Smooth muscle cell (in vitro differentiated cells): ENCODE data around the gene IGFBP7. TPM values are rescaled to one million over a fixed set of nuclear protein-coding genes. Genes with fewer than 3 reads are reported as not detected.

Experiments used
- DNase-seq: peaks from one replicate; lab custom pipeline; 2025; ENCODE audit not compliant: unreplicated experiment; lab: John Stamatoyannopoulos, UW
- H2AFZ ChIP-seq: fragments of 200-600 bp; sonication (generic); 2 replicates; pipeline ENCODE4 v1.6.0; 2016; ENCODE audit warnings: antibody characterized with exemption, low read depth, mild to moderate bottlenecking
- H3F3A ChIP-seq: fragments of 200-600 bp; sonication (generic); 2 replicates; pipeline ENCODE4 v1.6.0; 2017; ENCODE audit warnings: antibody characterized with exemption, low read depth
- H3K27ac ChIP-seq: fragments of 200-600 bp; sonication (generic); 2 replicates; pipeline ENCODE4 v1.5.1; 2016; ENCODE audit warnings: low read depth, mild to moderate bottlenecking
- H3K27me3 ChIP-seq: fragments of 200-600 bp; sonication (generic); 2 replicates; pipeline ENCODE4 v1.6.1; 2016; ENCODE audit warnings: low read depth, mild to moderate bottlenecking
- H3K36me3 ChIP-seq: fragments of 200-600 bp; sonication (generic); 2 replicates; pipeline ENCODE4 v1.5.1; 2016; ENCODE audit warnings: low read depth
- H3K4me1 ChIP-seq: fragments of 200-600 bp; sonication (generic); 2 replicates; pipeline ENCODE4 v1.5.1; 2016; ENCODE audit warnings: low read depth
- H3K4me2 ChIP-seq: fragments of 200-600 bp; sonication (generic); 2 replicates; pipeline ENCODE4 v1.6.0; 2016; ENCODE audit warnings: mild to moderate bottlenecking
- H3K4me3 ChIP-seq: fragments of 200-600 bp; sonication (generic); 2 replicates; pipeline ENCODE4 v1.5.1; 2016; ENCODE audit warnings: mild to moderate bottlenecking
- H3K79me2 ChIP-seq: fragments of 200-600 bp; sonication (generic); 2 replicates; pipeline ENCODE4 v1.6.0; 2016; ENCODE audit warnings: low read depth, mild to moderate bottlenecking
- H3K9ac ChIP-seq: fragments of 200-600 bp; sonication (generic); 2 replicates; pipeline ENCODE4 v1.6.0; 2016; ENCODE audit warnings: low read depth
- H3K9me3 ChIP-seq: fragments of 200-600 bp; sonication (generic); replicated peaks from 2 replicates; pipeline ENCODE4 v1.5.1; 2016; ENCODE audit warnings: low read depth
- H4K20me1 ChIP-seq: fragments of 200-600 bp; sonication (generic); 2 replicates; pipeline ENCODE4 v1.6.0; 2016; ENCODE audit warnings: low read depth
- WGBS: methylation state at CpG from one replicate; pipeline ENCODE4 v1.1.7; 2016; ENCODE audit warnings: low lambda C conversion rate; 5-methylcytosine and 5-hydroxymethylcytosine counted together
- polyA plus RNA-seq: library from polyadenylated mRNA; unstranded; fragments of >200 nt; fragmentation: Nextera tagmentation; extraction: Ambion mirVana; gene quantifications from 2 replicates; pipeline ENCODE4 v1.2.1, GENCODE V29; 2016
- total RNA-seq: library from RNA; depleted of rRNA; stranded (reverse); fragments of >200 nt; gene quantifications from 2 replicates; pipeline ENCODE4 v1.2.3, GENCODE V29; 2014
- TF ChIP-seq, protein P1 (sequence below): fragments of 200-600 bp; sonication (generic); IDR thresholded peaks from 2 replicates; pipeline ENCODE4 v1.5.1; 2017; ENCODE audit warnings: borderline replicate concordance, mild to moderate bottlenecking, antibody characterized with exemption; ENCODE audit not compliant: insufficient read depth, poor library complexity, severe bottlenecking

Gene IGFBP7
- total and polyA plus RNA-seq, 2 experiments from 2014 or later, result 998 to 1,684 TPM

DNA sequence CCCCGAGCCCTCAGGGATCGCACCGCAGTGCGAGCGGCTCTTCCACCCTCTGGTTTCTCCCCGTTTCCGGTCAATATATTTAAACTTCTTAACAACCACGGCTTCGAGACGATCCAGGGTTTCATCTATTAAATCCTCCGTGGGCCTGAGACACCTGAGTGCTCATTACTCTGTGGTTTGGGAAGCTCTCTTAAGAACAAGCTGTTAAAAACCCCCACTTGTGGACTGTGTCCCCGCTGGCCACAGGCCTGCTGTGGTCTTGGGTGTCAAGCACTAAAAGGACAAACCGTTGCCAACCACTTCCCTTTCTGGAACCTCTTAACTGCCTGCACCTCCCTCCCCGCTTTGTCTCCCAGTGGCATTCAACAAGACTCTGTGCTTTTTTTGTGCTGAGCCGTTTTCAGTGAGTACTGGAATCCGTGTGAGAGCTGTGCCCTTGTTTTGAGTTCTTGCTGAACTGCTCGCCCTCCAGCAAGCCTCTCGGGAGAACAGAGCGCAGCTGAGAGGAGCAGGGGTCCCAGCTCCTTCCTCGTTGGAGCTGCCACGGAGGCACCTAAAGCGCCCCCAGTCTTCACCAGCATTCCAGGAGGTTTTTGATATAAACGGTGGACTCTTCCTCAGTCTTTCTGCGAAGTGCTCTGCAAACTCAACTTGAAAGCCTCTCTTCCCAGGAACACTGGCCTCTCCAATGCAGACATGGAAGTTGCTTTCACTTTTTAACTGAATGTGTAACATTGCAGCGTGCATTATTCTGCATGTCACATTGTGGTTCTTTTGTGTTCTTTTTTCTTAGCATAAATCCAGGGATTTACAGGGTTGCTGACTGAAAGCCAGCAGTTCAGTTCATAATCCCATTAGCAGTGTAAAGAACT is 691 bp upstream of the IGFBP7 start:
- Histone ChIP-seq H3K36me3 (no peaks in the 10 kb centered on the region), H3K9me3 (no peaks in the 10 kb centered on the region), H3K9ac (peak overlapping the region; percentile 86), H3K27ac (peak overlapping the region; percentile 94), H3F3A (peaks cover 21% of the 10 kb centered on the region), H3K27me3 (no peaks in the 10 kb centered on the region), H3K4me1 (peaks cover 19% of the 10 kb centered on the region), H3K4me3 (peak overlapping the region; percentile 77), H4K20me1 (peaks cover 3% of the 10 kb centered on the region), H3K4me2 (peak overlapping the region; percentile 87), H3K79me2 (peaks cover 43% of the 10 kb centered on the region), H2AFZ (peak overlapping the region; percentile 92)
- DNase-seq, result no peak
- WGBS, result 5% methylated on average over 25 of the region's 25 CpGs
- TF ChIP-seq, protein P1, sequence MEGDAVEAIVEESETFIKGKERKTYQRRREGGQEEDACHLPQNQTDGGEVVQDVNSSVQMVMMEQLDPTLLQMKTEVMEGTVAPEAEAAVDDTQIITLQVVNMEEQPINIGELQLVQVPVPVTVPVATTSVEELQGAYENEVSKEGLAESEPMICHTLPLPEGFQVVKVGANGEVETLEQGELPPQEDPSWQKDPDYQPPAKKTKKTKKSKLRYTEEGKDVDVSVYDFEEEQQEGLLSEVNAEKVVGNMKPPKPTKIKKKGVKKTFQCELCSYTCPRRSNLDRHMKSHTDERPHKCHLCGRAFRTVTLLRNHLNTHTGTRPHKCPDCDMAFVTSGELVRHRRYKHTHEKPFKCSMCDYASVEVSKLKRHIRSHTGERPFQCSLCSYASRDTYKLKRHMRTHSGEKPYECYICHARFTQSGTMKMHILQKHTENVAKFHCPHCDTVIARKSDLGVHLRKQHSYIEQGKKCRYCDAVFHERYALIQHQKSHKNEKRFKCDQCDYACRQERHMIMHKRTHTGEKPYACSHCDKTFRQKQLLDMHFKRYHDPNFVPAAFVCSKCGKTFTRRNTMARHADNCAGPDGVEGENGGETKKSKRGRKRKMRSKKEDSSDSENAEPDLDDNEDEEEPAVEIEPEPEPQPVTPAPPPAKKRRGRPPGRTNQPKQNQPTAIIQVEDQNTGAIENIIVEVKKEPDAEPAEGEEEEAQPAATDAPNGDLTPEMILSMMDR, result no peak

DNA sequence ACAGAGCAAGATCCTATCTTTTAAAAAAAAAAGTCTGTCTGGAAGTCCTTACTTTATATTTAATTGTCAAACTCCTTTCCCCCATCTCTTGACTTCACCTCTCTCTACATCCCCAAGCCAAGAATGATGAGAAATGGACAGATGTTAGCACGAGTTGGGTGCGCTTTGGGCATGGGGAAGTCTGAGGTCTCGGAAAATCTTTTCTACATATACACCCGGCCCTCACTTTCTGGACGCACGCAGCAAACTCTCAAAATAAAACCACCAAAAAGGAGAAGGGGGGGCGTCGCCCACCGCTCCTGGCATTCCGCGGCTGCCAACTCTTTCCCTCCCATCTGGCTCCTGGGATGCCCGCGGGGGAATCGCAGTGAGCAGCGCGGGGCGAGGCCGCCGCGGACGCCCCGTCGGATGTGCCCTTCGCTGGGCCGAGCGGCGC is 756 bp downstream of the IGFBP7 start:
- Histone ChIP-seq H2AFZ (peak overlapping the region; percentile 16), H4K20me1 (peaks cover 3% of the 10 kb centered on the region), H3K79me2 (peaks cover 57% of the 10 kb centered on the region), H3K36me3 (no peaks in the 10 kb centered on the region), H3K4me3 (peak overlapping the region; percentile 77), H3K9me3 (no peaks in the 10 kb centered on the region), H3K9ac (peak overlapping the region; percentile 86), H3K27ac (peak overlapping the region; percentile 94), H3K4me1 (peaks cover 25% of the 10 kb centered on the region), H3K4me2 (peak overlapping the region; percentile 87), H3K27me3 (no peaks in the 10 kb centered on the region), H3F3A (peaks cover 32% of the 10 kb centered on the region)
- DNase-seq, result no peak
- WGBS, result 19% methylated on average over 24 of the region's 27 CpGs
- TF ChIP-seq, protein P1, result no peak

DNA sequence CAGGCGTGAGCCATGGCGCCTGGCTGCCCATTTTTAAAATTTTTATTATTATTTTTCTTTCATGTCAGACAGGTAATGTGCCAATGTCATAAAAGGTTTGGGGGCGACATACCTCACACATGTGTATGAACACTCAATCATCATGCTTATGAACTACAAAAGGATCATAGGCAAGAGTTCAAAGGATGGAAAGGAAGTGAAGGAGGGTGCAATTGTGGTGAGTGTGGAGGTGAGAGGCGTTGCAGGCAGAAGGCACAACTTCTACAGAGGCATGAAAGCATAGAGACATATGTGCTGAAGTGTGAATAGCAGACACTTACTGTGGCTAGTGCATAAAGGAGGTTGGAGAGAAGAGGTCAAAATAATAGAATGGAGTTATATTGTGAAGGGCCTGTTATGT is 4.0 kb downstream of the IGFBP7 start:
- Histone ChIP-seq H4K20me1 (peaks cover 3% of the 10 kb centered on the region), H3K27me3 (no peaks in the 10 kb centered on the region), H2AFZ (no peak overlapping the region), H3F3A (peaks cover 42% of the 10 kb centered on the region), H3K4me2 (peak overlapping the region; percentile 87), H3K4me1 (peaks cover 43% of the 10 kb centered on the region), H3K4me3 (no peak overlapping the region), H3K27ac (peak overlapping the region; percentile 91), H3K9me3 (no peaks in the 10 kb centered on the region), H3K79me2 (peaks cover 81% of the 10 kb centered on the region), H3K9ac (no peak overlapping the region), H3K36me3 (no peaks in the 10 kb centered on the region)
- WGBS, result 98% methylated on average over 4 of the region's 4 CpGs
- TF ChIP-seq, protein P1, result no peak
- no peak for DNase-seq
